ENCODE results near the gene TBC1D22A.

The TBC1D22A gene

GRCh38 chr22:47132428-47132825 is 370.0 kb downstream of the TBC1D22A start:
- Histone ChIP-seq H3K36me3 (replicated peaks; ENCODE audit: insufficient read depth, low read length) (no peaks in the 10 kb centered on the region), H3K4me2 (ENCODE audit: low read depth, low read length) (no peak overlapping the region), H3K9me3 (replicated peaks; ENCODE audit: insufficient read depth, low read length) (no peaks in the 10 kb centered on the region), H3K27ac (ENCODE audit: low read length) (no peak overlapping the region), H3K27me3 (replicated peaks; ENCODE audit: insufficient read depth, low read length) (no peaks in the 10 kb centered on the region), H4K20me1 (ENCODE audit: insufficient read depth, low read length) (no peaks in the 10 kb centered on the region), H3K79me2 (ENCODE audit: low read length) (no peaks in the 10 kb centered on the region), H3F3A (ENCODE audit: insufficient read depth, low read length) (no peaks in the 10 kb centered on the region), H3K4me3 (ENCODE audit: low read length) (no peak overlapping the region), H3K4me1 (ENCODE audit: low read length) (no peaks in the 10 kb centered on the region), H3K9me2 (replicated peaks; ENCODE audit: insufficient read depth, low read length) (no peaks in the 10 kb centered on the region), H3K9ac (ENCODE audit: low read length) (no peak overlapping the region), H2AFZ (ENCODE audit: low read length) (no peak overlapping the region)
- no peak for DNase-seq
- TF ChIP-seq, protein P1, sequence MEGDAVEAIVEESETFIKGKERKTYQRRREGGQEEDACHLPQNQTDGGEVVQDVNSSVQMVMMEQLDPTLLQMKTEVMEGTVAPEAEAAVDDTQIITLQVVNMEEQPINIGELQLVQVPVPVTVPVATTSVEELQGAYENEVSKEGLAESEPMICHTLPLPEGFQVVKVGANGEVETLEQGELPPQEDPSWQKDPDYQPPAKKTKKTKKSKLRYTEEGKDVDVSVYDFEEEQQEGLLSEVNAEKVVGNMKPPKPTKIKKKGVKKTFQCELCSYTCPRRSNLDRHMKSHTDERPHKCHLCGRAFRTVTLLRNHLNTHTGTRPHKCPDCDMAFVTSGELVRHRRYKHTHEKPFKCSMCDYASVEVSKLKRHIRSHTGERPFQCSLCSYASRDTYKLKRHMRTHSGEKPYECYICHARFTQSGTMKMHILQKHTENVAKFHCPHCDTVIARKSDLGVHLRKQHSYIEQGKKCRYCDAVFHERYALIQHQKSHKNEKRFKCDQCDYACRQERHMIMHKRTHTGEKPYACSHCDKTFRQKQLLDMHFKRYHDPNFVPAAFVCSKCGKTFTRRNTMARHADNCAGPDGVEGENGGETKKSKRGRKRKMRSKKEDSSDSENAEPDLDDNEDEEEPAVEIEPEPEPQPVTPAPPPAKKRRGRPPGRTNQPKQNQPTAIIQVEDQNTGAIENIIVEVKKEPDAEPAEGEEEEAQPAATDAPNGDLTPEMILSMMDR (IDR thresholded peaks at IDR 0.05; ENCODE audit: low read length), result no peak

DNA sequence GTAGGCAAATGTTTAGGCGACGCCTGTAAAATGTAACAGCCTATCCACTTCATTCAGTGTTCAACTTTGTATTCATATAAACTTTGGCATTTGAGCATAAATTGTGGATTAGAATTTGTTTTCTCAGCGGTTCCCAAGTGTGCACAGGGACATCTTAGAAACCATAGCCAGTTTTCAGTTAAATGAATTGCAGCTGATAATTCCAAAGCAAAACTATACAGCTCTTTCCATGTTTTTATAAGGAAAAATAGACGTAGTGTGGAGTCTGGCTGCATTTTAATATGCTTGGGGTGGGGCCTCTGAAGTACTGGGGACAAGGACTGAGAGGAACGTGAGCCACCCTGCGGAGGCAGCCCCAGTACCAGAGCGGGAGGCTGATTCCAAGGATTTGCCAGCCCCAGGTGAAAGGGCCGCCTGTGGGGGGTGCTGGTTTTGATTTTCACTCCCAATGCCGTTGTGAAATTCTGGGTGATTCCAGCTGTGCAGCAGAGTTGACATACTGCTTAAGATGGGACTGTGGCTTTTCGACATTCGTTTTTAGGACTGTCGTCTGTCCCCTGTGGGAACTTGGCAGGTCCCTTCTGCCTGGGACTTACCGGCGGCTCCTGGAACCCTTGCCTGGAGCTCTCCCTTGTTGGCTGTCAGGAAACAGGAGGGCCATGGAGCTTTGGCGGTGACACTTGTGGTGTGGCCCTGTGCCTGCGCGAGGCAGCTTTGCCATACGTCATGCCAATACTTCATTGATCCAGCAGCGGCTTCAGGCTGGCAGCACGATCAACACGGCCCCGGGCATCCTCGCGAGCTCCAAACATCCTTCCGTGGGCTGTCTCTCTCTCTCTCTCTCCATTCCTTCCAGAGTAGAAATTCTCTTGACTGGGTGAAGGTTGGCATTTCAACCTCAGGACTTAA is 370.9 kb downstream of the TBC1D22A start:
- H4K20me1 ChIP-seq (ENCODE audit: insufficient read depth, low read length), result no peaks in the 10 kb centered on the region

DNA sequence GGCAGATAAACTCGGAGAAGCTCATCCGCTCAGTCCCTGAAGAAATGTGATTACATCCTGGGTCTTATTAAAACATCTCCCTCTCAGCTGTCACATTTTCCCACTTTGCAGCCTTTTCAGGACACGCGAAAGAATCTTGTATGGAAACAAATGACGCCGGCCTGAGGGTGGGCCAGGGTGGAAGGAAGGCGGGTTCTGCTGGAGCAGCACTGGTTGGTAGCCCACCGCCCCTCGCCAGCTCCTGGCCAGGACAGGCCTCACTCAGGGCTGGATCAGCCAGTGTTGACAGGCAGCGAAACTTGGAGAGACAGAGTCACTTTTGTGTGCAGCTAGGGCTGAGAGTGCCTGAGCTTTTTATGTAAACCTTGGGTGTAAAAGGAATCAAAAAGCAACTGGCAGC is 371.8 kb downstream of the TBC1D22A start:
- Histone ChIP-seq H3F3A (ENCODE audit: insufficient read depth, low read length) (no peaks in the 10 kb centered on the region), H4K20me1 (ENCODE audit: insufficient read depth, low read length) (no peaks in the 10 kb centered on the region), H3K79me2 (ENCODE audit: low read length) (no peaks in the 10 kb centered on the region), H3K27ac (ENCODE audit: low read length) (no peak overlapping the region), H2AFZ (ENCODE audit: low read length) (no peak overlapping the region), H3K36me3 (replicated peaks; ENCODE audit: insufficient read depth, low read length) (no peaks in the 10 kb centered on the region), H3K27me3 (replicated peaks; ENCODE audit: insufficient read depth, low read length) (no peaks in the 10 kb centered on the region), H3K9me3 (replicated peaks; ENCODE audit: insufficient read depth, low read length) (no peaks in the 10 kb centered on the region), H3K9ac (ENCODE audit: low read length) (no peak overlapping the region), H3K4me3 (ENCODE audit: low read length) (no peak overlapping the region), H3K4me1 (ENCODE audit: low read length) (no peaks in the 10 kb centered on the region), H3K4me2 (ENCODE audit: low read depth, low read length) (no peak overlapping the region), H3K9me2 (replicated peaks; ENCODE audit: insufficient read depth, low read length) (no peaks in the 10 kb centered on the region)
- no peak for DNase-seq
- TF ChIP-seq EZH2 (optimal IDR thresholded peaks at IDR 0.05; ENCODE audit: low read depth, low read length) (no peak), EZH2phosphoT487 (IDR thresholded peaks at IDR 0.05; ENCODE audit: low read length) (no peak)
- TF ChIP-seq, protein P1 (IDR thresholded peaks at IDR 0.05; ENCODE audit: low read length), result no peak

More for the DNA sequence above, 370.9 kb downstream of the TBC1D22A start:
- TF ChIP-seq EZH2phosphoT487 (IDR thresholded peaks at IDR 0.05; ENCODE audit: low read length), result no peak
- no peak for TF ChIP-seq EZH2 (optimal IDR thresholded peaks at IDR 0.05; ENCODE audit: low read depth, low read length)
- TF ChIP-seq, protein P1 (IDR thresholded peaks at IDR 0.05; ENCODE audit: low read length), result no peak
- Histone ChIP-seq H2AFZ (ENCODE audit: low read length) (no peak overlapping the region), H3K9me3 (replicated peaks; ENCODE audit: insufficient read depth, low read length) (no peaks in the 10 kb centered on the region), H3K9me2 (replicated peaks; ENCODE audit: insufficient read depth, low read length) (no peaks in the 10 kb centered on the region), H3K9ac (ENCODE audit: low read length) (no peak overlapping the region), H3K4me1 (ENCODE audit: low read length) (no peaks in the 10 kb centered on the region), H3K36me3 (replicated peaks; ENCODE audit: insufficient read depth, low read length) (no peaks in the 10 kb centered on the region), H3K27me3 (replicated peaks; ENCODE audit: insufficient read depth, low read length) (no peaks in the 10 kb centered on the region), H3K79me2 (ENCODE audit: low read length) (no peaks in the 10 kb centered on the region), H3K4me2 (ENCODE audit: low read depth, low read length) (no peak overlapping the region), H3F3A (ENCODE audit: insufficient read depth, low read length) (no peaks in the 10 kb centered on the region), H3K4me3 (ENCODE audit: low read length) (no peak overlapping the region), H3K27ac (ENCODE audit: low read length) (no peak overlapping the region)
- no peak for DNase-seq
